NB4 (cell line): ENCODE measurements around the gene CDH15.

ENCODE experiments used
- POLR2A ChIP-seq: IDR thresholded peaks from 2 replicates; pipeline ENCODE4 v1.6.1; 2011; ENCODE audit warnings: mild to moderate bottlenecking; ENCODE audit not compliant: insufficient read length; ENCODE audit errors: extremely low read depth
- TF ChIP-seq, protein P1 (sequence below): IDR thresholded peaks from one replicate; pipeline ENCODE4 v1.5.1; 2012; ENCODE audit warnings: low read depth, low read length

DNA sequence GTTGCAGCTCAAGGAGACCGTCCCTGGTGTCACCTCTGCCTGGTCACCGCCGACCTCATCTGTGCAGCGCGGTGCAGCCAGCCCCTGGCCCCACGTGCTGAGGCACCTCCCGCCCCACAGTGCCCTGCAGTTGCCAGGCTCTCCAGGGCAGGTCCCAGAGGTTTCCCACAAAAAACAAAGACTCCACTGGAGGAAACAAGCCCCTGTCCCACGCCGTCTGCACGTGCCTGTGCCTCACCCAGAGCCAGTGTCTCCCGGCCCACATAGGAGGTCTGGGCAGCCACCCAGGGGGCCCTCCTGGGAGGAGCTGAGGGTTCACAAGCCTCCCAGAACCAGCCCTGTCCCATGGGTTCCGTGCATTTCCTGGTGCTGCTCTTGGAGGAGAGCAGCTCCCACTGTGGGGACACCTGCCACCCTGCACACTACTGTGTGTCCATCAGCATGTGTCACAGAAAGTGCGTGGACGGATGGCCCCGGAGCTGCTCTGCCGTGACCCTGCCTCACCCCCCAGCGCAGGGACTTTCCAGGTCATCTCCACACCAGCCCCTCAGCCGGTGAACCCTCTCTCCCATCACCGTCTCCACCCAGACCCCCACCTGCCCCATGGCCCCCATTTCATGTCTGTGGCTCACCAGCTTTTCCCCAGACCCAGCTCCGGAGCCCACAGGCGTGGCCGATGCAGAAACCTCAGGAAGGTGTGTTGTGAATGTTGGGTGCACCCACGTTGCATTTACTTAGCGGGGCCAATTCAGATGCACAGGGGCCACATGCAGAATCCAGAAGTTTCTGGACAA is 17.0 kb upstream of the CDH15 start:
- TF ChIP-seq, protein P1, sequence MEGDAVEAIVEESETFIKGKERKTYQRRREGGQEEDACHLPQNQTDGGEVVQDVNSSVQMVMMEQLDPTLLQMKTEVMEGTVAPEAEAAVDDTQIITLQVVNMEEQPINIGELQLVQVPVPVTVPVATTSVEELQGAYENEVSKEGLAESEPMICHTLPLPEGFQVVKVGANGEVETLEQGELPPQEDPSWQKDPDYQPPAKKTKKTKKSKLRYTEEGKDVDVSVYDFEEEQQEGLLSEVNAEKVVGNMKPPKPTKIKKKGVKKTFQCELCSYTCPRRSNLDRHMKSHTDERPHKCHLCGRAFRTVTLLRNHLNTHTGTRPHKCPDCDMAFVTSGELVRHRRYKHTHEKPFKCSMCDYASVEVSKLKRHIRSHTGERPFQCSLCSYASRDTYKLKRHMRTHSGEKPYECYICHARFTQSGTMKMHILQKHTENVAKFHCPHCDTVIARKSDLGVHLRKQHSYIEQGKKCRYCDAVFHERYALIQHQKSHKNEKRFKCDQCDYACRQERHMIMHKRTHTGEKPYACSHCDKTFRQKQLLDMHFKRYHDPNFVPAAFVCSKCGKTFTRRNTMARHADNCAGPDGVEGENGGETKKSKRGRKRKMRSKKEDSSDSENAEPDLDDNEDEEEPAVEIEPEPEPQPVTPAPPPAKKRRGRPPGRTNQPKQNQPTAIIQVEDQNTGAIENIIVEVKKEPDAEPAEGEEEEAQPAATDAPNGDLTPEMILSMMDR: no peak
- TF ChIP-seq POLR2A: no peak
